ENCODE measurements around the gene LRRC1. TPM values are rescaled to one million over a fixed set of nuclear protein-coding genes. Genes with fewer than 3 reads are reported as not detected.

The LRRC1 gene
- total RNA-seq, 4 donors from 2014 or later: 23.2 to 38.5 (median 28.3) TPM

DNA sequence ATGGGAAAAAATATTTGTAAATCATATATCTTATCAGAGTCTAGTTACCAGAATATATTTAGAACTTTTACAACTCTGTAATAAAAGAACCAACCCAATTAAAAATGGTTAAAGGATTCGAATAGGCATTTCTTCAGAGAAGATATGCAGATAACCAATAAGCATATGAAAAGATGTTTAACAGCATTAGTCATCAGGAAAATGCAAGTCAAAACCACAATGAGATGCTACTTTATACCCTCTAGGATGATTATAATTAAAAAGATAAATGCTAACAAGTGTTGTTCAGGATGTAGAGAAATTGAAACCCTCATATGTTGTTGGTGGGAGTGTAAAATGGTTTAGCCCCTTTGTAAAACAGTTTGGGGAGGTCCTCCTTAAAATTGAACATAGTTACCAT lies 94.1 kb downstream of the LRRC1 start:
- TF ChIP-seq, protein P1, sequence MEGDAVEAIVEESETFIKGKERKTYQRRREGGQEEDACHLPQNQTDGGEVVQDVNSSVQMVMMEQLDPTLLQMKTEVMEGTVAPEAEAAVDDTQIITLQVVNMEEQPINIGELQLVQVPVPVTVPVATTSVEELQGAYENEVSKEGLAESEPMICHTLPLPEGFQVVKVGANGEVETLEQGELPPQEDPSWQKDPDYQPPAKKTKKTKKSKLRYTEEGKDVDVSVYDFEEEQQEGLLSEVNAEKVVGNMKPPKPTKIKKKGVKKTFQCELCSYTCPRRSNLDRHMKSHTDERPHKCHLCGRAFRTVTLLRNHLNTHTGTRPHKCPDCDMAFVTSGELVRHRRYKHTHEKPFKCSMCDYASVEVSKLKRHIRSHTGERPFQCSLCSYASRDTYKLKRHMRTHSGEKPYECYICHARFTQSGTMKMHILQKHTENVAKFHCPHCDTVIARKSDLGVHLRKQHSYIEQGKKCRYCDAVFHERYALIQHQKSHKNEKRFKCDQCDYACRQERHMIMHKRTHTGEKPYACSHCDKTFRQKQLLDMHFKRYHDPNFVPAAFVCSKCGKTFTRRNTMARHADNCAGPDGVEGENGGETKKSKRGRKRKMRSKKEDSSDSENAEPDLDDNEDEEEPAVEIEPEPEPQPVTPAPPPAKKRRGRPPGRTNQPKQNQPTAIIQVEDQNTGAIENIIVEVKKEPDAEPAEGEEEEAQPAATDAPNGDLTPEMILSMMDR (IDR thresholded peaks at IDR 0.05): no peak
- TF ChIP-seq POLR2A (IDR thresholded peaks at IDR 0.05): no peak
- Histone ChIP-seq H3K36me3 (peaks cover 0 to 15% (median 0%) of the 10 kb centered on the region in 3 donors), H3K9me3 (no peaks in the 10 kb centered on the region), H3K4me3 (no peak overlapping the region), H3K27me3 (no peaks in the 10 kb centered on the region), H3K4me1 (peaks cover 0 to 2% (median 0%) of the 10 kb centered on the region in 3 donors), H3K27ac (no peak overlapping the region)
- 55 to 79% methylated on average over 1 of the region's 1 CpG for WGBS, 2 donors
- intact Hi-C loops (cut with DNase I): no loop called here
- no peak for DNase-seq

DNA sequence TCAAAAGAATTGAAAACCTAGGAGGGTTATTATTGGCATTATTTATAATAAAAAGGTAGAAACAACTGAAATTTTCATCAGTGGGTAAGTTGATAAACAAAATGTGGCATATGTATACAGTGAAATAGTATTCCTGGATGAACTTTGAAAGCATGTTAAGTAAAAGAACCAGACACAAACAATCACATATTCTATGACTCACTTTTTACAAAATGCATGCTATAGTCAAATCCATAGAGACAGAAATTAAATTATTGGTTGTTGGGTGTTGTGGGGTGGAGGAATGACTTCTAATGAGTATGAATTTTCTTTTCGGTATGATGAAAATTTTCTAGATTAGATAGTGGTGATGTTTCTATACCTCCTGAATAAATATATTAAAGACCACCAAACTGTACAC lies 94.6 kb downstream of the LRRC1 start:
- 91 to 96% methylated on average over 1 of the region's 1 CpG for WGBS, 2 donors
- Histone ChIP-seq H3K4me1 (peaks cover 0 to 6% (median 0%) of the 10 kb centered on the region in 3 donors), H3K27ac (no peak overlapping the region), H3K27me3 (no peaks in the 10 kb centered on the region), H3K36me3 (peaks cover 0 to 10% (median 0%) of the 10 kb centered on the region in 3 donors), H3K4me3 (no peak overlapping the region), H3K9me3 (no peaks in the 10 kb centered on the region)
- intact Hi-C loops (cut with DNase I): no loop called here
- no peak for TF ChIP-seq POLR2A (IDR thresholded peaks at IDR 0.05)
- TF ChIP-seq, protein P1 (IDR thresholded peaks at IDR 0.05): no peak
- DNase-seq: no peak

DNA sequence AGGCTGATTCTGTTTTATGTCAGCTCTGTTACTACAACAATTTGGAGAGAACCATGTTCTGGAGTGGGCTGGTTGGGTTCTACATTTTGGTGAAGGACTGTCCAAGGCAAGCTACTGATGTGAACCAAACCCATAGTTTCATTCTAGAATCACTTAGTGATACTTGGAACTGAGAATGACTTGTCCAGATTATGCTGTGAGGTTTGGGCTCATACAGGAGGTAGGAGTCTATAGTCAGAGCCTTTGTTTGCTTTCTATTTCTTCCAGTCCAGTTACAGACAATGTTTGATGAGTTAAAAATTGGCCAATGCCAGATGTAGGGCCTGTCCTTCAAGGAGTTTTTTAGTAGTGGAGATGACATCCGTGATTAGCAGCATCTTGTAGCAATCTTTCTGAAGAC lies 97.9 kb downstream of the LRRC1 start:
- WGBS, 2 donors: 70 to 75% methylated on average over 1 of the region's 1 CpG
- Histone ChIP-seq H3K4me3 (no peak overlapping the region), H3K36me3 (peaks cover 0 to 10% (median 0%) of the 10 kb centered on the region in 3 donors), H3K27ac (no peak overlapping the region), H3K27me3 (no peaks in the 10 kb centered on the region), H3K9me3 (no peaks in the 10 kb centered on the region), H3K4me1 (peaks cover 0 to 18% (median 0%) of the 10 kb centered on the region in 3 donors)
- intact Hi-C loops (cut with DNase I): no loop called here
- TF ChIP-seq, protein P1 (IDR thresholded peaks at IDR 0.05): no peak
- no peak for TF ChIP-seq POLR2A (IDR thresholded peaks at IDR 0.05)
- DNase-seq: no peak

DNA sequence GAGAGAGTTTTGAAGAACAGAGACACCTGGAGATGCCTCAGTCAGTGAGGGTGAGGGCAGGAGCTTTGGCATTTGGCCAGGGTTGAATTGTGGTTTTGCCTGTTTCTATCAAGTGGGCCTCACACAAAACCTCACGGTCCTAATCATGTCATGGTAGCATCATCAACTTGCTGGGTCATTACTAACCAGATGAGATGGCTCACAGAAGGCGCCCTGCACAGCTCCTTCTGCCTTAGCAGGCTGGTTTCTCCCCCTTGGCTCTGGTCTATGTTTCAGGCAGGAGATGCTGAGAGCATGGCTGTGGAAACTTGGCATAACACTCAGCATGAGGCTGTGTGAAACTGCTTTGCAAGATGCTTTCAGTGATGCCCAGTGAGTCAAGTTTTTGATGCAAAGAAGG lies 99.3 kb downstream of the LRRC1 start:
- intact Hi-C loops (cut with DNase I): no loop called here
- DNase-seq: no peak

DNA sequence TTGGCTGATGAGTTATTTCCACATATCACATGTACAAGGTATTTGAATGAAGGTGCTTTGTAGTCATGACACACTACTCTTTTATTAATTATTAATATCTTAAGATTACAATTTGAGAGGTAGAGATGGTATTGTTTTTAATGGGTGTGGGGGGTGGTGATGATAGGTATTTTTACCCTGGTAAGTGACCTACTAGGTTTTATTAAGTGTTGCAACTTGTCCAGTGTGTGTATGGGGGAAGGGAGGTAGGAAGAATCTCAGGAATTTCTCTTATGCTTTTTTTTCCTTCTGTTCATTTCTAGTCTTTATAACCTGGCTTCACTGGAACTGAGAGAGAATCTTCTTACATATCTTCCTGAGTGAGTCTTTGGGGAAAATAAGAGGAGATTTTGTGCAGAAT lies 101.4 kb downstream of the LRRC1 start:
- Histone ChIP-seq H3K4me1 (peaks cover 0 to 18% (median 0%) of the 10 kb centered on the region in 3 donors), H3K4me3 (no peak overlapping the region), H3K9me3 (no peaks in the 10 kb centered on the region), H3K27me3 (no peaks in the 10 kb centered on the region), H3K36me3 (peaks cover 0 to 35% (median 0%) of the 10 kb centered on the region in 3 donors), H3K27ac (no peak overlapping the region)
- intact Hi-C loops (cut with DNase I): no loop called here
- no peak for TF ChIP-seq POLR2A (IDR thresholded peaks at IDR 0.05)
- TF ChIP-seq, protein P1 (IDR thresholded peaks at IDR 0.05): no peak
- no peak for DNase-seq

More for the DNA sequence above, 99.3 kb downstream of the LRRC1 start:
- Histone ChIP-seq H3K27ac (peak overlapping the region in 1 of 4 donors; percentile 6), H3K27me3 (no peaks in the 10 kb centered on the region), H3K9me3 (no peaks in the 10 kb centered on the region), H3K36me3 (peaks cover 0 to 14% (median 0%) of the 10 kb centered on the region in 3 donors), H3K4me3 (no peak overlapping the region), H3K4me1 (peaks cover 0 to 18% (median 0%) of the 10 kb centered on the region in 3 donors)
- TF ChIP-seq POLR2A (IDR thresholded peaks at IDR 0.05): no peak
- TF ChIP-seq, protein P1 (IDR thresholded peaks at IDR 0.05): no peak
- 13 to 46% methylated on average over 1 to 2 of the region's 2 CpGs for WGBS, 2 donors
